ENCODE data around the gene PKD1L1. TPM values are rescaled to one million over a fixed set of nuclear protein-coding genes. Genes with fewer than 3 reads are reported as not detected.
"Not testable (repeated sequence)": the region's sequence is repeated elsewhere in the genome, so short reads cannot be mapped to it uniquely, and the experiment has no call there.

The PKD1L1 gene
- total RNA-seq, 1 donor from 2014 or later: 14.2 TPM

GRCh38 chr7:47957156-47957555 is 8.9 kb upstream of the PKD1L1 start:
- no peak for DNase-seq (ENCODE audit: extremely low read depth, low read depth, low spot score)

GRCh38 chr7:47956220-47956619 is 8.0 kb upstream of the PKD1L1 start:
- DNase-seq (ENCODE audit: extremely low read depth, low read depth, low spot score): no peak

- no peak for DNase-seq (ENCODE audit: extremely low read depth, low read depth, low spot score)
These were observed 6.1 kb upstream of the PKD1L1 start for GRCh38 chr7:47954231-47954911.

- no peak for DNase-seq (ENCODE audit: extremely low read depth, low read depth, low spot score)
These were observed 5.6 kb upstream of the PKD1L1 start for GRCh38 chr7:47953822-47954221.

- no peak for DNase-seq (ENCODE audit: extremely low read depth, low read depth, low spot score)
These were observed 4.0 kb upstream of the PKD1L1 start for GRCh38 chr7:47952224-47952623.

GRCh38 chr7:47951374-47951773 is 3.1 kb upstream of the PKD1L1 start:
- DNase-seq (ENCODE audit: extremely low read depth, low read depth, low spot score): no peak

- no peak for DNase-seq (ENCODE audit: extremely low read depth, low read depth, low spot score)
These were observed 2.4 kb upstream of the PKD1L1 start for GRCh38 chr7:47950714-47951113.

GRCh38 chr7:47949703-47950102 is 1.4 kb upstream of the PKD1L1 start:
- DNase-seq (ENCODE audit: extremely low read depth, low read depth, low spot score): no peak

GRCh38 chr7:47947355-47947749 is 914 bp downstream of the PKD1L1 start:
- DNase-seq (ENCODE audit: extremely low read depth, low read depth, low spot score): no peak

- DNase-seq (ENCODE audit: extremely low read depth, low read depth, low spot score): peak; percentile 95
These were observed 1.5 kb downstream of the PKD1L1 start for GRCh38 chr7:47946581-47947354.

GRCh38 chr7:47945261-47946015 is 2.8 kb downstream of the PKD1L1 start:
- no peak for DNase-seq (ENCODE audit: extremely low read depth, low read depth, low spot score)

GRCh38 chr7:47944536-47945260 is 3.6 kb downstream of the PKD1L1 start:
- DNase-seq (ENCODE audit: extremely low read depth, low read depth, low spot score): no peak

GRCh38 chr7:47943676-47944474 is 4.4 kb downstream of the PKD1L1 start:
- no peak for DNase-seq (ENCODE audit: extremely low read depth, low read depth, low spot score)

- not testable (repeated sequence) for DNase-seq (ENCODE audit: extremely low read depth, low read depth, low spot score)
These were observed 5.6 kb downstream of the PKD1L1 start for GRCh38 chr7:47942651-47943050.

- DNase-seq (ENCODE audit: extremely low read depth, low read depth, low spot score): no peak
These were observed 6.1 kb downstream of the PKD1L1 start for GRCh38 chr7:47942132-47942531.

GRCh38 chr7:47941136-47941844 is 7.0 kb downstream of the PKD1L1 start:
- peak; percentile 78 for DNase-seq (ENCODE audit: extremely low read depth, low read depth, low spot score)

GRCh38 chr7:47940088-47941013 is 7.9 kb downstream of the PKD1L1 start:
- no peak for DNase-seq (ENCODE audit: extremely low read depth, low read depth, low spot score)

GRCh38 chr7:47939425-47940036 is 8.7 kb downstream of the PKD1L1 start:
- DNase-seq (ENCODE audit: extremely low read depth, low read depth, low spot score): no peak
